CD4-positive, alpha-beta T cell treated with Interleukin-6 for 4 hours (primary cell): Measurements from ENCODE around the gene SMG5.
"Not testable (repeated sequence)": the region's sequence is repeated elsewhere in the genome, so short reads cannot be mapped to it uniquely, and the experiment has no call there.

ENCODE experiments used
- DNase-seq: peaks from one replicate; pipeline ENCODE4 v3.0.0-alpha.2; 2020; ENCODE audit warnings: mixed read lengths

Gene SMG5

GRCh38 chr1:156282479-156283222 is at the start of gene SMG5:
SMG5 (minus strand) TSS chr1:156282825; CDS start chr1:156282680, 145 bp downstream.
- DNase-seq = peak; percentile 96

- DNase-seq = not testable (repeated sequence)
Observed at GRCh38 chr1:156323179-156323578, 40.6 kb upstream of the SMG5 start.

DNA sequence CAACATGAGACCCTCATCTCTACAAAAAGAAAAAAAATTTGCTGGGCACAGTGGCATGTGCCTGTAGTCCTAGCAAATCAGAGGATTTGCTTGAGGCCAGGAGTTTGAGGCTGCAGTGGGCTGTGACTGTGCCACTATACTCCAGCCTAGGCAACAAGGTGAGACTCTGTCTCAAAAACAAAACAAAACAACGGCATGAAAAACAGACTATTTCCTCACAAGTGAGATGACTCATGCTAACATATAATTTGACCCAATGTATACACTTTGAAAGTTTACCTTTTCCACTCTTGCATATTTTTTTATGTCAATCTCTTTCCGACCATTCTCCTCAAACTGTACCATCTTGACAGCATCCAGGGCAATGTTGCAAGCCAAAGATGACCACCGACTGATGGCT is 37.9 kb upstream of the SMG5 start:
- DNase-seq = no peak

DNA sequence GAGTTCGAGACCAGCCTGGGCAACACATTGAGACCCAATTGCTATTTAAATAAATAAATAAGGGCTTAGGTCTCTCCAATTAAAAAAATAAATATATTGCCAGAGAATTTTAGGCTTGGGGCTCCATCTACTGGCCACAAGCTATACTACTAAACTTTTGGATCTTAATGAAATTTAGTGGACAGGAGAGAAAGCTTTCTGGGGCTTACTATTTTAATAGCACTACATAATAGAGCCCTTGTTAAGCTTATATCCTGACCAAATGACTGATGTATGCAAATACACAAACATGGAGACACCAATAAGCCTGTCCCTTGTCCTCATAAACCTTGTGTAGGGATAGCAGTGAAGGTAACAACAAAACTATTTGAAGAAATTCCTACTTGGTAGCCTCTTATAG is 37.0 kb upstream of the SMG5 start:
- DNase-seq = peak; percentile 21

- DNase-seq = no peak
Observed at GRCh38 chr1:156316909-156317308, 34.3 kb upstream of the SMG5 start.

- DNase-seq = no peak
Observed at GRCh38 chr1:156310962-156311361, 28.3 kb upstream of the SMG5 start.

DNA sequence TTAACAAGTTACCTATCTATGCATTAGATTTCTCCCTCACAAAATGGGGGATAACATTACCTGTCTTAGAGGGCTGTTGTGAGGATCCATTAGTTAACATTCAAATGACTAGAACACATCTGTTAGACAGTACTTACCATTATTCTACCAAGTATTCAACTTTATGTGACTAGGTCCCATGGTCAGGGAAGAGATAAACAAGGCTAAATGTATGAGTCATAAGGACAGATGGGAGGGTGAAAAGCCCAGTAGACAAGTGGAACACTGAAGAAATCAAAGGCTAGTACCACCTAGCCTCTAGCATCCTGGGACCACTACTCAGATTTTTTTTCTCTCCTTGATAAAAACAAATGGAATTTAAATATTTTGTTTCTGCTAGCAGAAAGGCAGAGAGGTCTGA is 25.5 kb upstream of the SMG5 start:
- DNase-seq = no peak

GRCh38 chr1:156305215-156305614 is 22.6 kb upstream of the SMG5 start:
- DNase-seq = no peak

GRCh38 chr1:156303241-156303640 is 20.6 kb upstream of the SMG5 start:
- DNase-seq = no peak

GRCh38 chr1:156298852-156299357 is 16.3 kb upstream of the SMG5 start, which contains the start of gene VHLL:
VHLL (minus strand) TSS chr1:156299307; CDS start chr1:156299189, 118 bp downstream.
- DNase-seq = no peak

DNA sequence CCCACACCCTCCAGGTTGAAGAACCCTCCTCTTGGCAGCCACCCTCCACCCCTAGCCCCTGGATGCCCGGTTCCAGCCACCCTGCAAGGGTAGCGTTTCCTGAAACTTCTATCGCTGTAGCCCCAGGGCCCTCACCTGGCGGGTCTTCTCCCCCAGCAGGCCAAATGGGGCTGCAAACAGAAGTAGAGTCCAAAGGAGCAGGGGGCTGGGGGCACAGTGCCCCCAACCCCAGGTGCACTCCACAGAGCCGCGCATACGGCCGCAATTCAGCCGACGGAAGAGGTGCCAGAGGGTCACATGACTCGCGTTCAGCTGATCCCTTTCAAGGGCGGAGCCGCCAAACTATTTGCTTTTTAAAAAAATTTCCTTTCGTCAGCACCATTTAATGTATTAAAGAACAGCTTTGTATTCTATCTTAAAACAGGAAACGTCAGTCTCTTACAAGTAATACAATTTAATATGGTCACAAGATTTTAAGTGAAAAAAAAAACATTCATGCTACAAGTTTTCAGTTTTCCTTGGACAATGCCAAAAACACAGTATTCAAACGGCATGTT is 12.8 kb upstream of the SMG5 start, which contains the start of gene GLMP:
TSS of gene GLMP (minus strand) at position 289 of the 557 bp plus-strand sequence. CDS start at position 255, 34 bp downstream.
- DNase-seq = peak; percentile 69

DNA sequence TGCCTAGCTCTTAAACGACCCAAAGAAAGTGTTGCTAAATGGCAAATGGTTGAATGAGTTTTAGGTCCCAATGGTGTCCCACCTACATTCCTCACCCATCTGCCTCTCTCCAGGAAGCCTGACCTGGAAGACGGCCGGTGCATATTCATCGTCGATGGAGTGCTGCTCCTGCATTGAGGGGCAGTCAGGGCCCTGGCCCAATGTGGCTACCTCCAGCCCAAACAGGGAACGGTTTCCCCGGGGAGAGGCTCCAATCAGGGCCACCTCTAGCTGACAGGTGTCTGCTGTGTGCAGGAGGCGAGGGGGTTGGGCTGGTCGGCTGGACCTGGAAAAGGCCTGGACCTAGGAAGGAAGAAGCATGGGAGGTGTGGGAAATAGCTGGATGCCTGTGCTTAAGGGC is 11.3 kb upstream of the SMG5 start:
- no peak for DNase-seq

- no peak for DNase-seq
Observed at GRCh38 chr1:156293098-156293434, 10.4 kb upstream of the SMG5 start.

GRCh38 chr1:156291226-156292061 is 8.8 kb upstream of the SMG5 start:
- DNase-seq = peak; percentile 35

DNA sequence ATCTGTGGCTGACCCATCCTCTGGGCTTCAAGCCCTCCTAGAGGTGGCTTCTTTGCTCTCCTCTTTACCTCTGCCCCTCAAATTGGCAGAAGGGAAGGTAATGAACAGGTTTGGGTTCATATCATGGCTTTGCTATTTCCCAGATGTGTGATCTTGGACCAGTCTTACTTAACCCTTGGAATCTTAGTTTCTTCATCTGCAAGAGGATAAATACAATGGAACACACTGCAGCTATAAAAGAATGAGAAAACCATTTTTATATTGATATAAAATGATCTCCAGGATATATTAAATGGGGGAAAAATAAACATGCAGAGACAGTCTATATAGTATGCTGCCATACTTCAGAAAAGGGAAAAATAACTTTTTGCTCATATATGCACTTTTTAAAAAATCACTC is 7.2 kb upstream of the SMG5 start:
- no peak for DNase-seq

DNA sequence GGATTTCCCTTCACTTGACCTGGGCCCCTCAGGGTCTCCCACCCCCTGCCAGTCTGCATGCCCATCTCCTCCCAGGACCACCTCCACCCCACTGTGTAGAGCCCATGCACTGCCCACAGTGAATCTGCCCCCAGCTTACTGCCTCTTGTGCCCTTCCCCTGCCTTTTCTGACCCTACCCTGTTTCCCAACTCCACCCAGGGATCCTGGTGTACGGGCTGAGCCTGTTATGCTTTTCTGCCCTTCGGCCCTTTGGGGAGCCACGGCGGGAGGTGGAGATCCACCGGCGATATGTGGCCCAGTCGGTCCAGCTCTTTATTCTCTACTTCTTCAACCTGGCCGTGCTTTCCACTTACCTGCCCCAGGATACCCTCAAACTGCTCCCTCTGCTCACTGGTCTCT is 3.4 kb upstream of the SMG5 start:
- no peak for DNase-seq

- no peak for DNase-seq
Observed at GRCh38 chr1:156285437-156285836, 2.8 kb upstream of the SMG5 start.

GRCh38 chr1:156284757-156285156 is 2.1 kb upstream of the SMG5 start:
- no peak for DNase-seq

- DNase-seq = no peak
Observed at GRCh38 chr1:156284112-156284511, 1.5 kb upstream of the SMG5 start, which contains the start of gene TMEM79. TMEM79 (plus strand) TSS chr1:156284325; CDS start chr1:156285227, 902 bp downstream.

GRCh38 chr1:156283521-156283920 is 896 bp upstream of the SMG5 start:
- no peak for DNase-seq

- no peak for DNase-seq
Observed at GRCh38 chr1:156281693-156282478, 739 bp downstream of the SMG5 start.

DNA sequence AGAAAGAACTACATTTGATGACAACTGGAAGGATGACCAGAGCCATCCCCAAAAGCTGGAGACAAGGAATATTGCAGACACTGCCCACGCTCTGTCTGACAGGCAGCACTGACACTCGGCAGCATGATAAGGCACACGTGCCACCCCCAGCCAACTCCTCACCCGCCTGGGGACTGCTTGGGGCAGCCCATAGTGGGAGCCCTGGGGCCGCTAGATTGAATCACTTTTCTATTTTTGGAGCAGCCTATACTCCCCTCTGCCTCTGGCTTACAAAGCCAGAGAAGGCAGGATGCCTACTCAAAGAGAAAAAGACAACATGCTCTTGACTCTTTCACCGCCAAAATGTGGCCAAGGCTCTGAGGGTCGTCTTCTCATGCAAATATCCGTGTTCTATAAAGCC is 1.3 kb downstream of the SMG5 start:
- no peak for DNase-seq

DNA sequence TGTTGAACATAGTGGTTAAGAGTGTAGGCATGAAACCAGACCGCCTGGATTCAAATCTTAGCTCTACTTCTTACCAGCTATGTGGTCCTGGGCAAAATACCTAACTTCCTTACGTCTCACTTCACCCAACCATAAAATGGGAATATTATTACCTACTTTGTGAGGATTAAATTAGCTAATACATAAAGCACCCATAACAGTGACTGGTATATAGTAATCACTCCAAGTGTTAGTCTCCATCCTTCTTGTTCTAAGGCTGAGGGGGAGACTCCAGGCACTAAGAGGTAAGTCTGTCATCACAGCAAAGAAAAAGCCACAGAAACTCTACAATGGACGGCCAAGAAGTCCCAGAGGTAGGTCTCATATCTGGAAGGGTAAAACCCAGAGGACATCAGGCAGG is 2.8 kb downstream of the SMG5 start:
- no peak for DNase-seq
